ENCODE measurements around the gene PLEK. TPM values are rescaled to one million over a fixed set of nuclear protein-coding genes. Genes with fewer than 3 reads are reported as not detected.
"Not testable (repeated sequence)": the region's sequence is repeated elsewhere in the genome, so short reads cannot be mapped to it uniquely, and the experiment has no call there.

The PLEK gene
- polyA plus RNA-seq, 3 donors, result 351 to 708 (median 403) TPM

- peaks cover 74% of the 10 kb centered on the region for H3K4me1 Mint-ChIP-seq
- peaks cover 65 to 66% of the 10 kb centered on the region in 2 donors for H3K36me3 Mint-ChIP-seq
- Histone ChIP-seq H2AFZ (ENCODE audit: insufficient read depth, low read depth, low read length, poor library complexity, severe bottlenecking) (no peak overlapping the region), H3K27me3 (ENCODE audit: control insufficient read depth in 2 of 2, insufficient read depth in 2 of 2, low read length in 2 of 2) (no peaks in the 10 kb centered on the region), H3K27ac (ENCODE audit: low read depth in 1 of 2, low read length in 2 of 2) (peak overlapping the region in 1 of 2 donors; percentile 64), H3K9me3 (replicated peaks in 1 of 2; ENCODE audit: control insufficient read depth in 1 of 2, insufficient read depth in 1 of 2, low read length in 2 of 2) (no peaks in the 10 kb centered on the region), H3K4me3 (replicated peaks in 1 of 3; ENCODE audit: low read depth in 2 of 3, low read length in 3 of 3) (peak overlapping the region in 1 of 3 experiments; percentile 42), H3K79me2 (ENCODE audit: insufficient read depth, low read length) (peaks cover 100% of the 10 kb centered on the region), H3K4me1 (ENCODE audit: control insufficient read depth in 1 of 2, insufficient read depth in 2 of 2, low read length in 2 of 2) (peaks cover 76 to 78% of the 10 kb centered on the region in 2 donors), H3K9ac (ENCODE audit: insufficient read depth, low read length, poor library complexity, severe bottlenecking) (no peak overlapping the region), H3K4me2 (replicated peaks; ENCODE audit: extremely low read depth, low read length, poor library complexity, severe bottlenecking) (peak overlapping the region; percentile 39), H3K36me3 (replicated peaks in 1 of 2; ENCODE audit: control insufficient read depth in 1 of 2, insufficient read depth in 2 of 2, low read length in 2 of 2) (peaks cover 50 to 69% of the 10 kb centered on the region in 2 donors), H4K20me1 (ENCODE audit: insufficient read depth, low read length) (peaks cover 100% of the 10 kb centered on the region)
- no peak for DNase-seq
- intact Hi-C loops (cut with micrococcal nuclease), result no loop called here
- H3K4me3 Mint-ChIP-seq, result no peak overlapping the region
- TF ChIP-seq, protein P1, sequence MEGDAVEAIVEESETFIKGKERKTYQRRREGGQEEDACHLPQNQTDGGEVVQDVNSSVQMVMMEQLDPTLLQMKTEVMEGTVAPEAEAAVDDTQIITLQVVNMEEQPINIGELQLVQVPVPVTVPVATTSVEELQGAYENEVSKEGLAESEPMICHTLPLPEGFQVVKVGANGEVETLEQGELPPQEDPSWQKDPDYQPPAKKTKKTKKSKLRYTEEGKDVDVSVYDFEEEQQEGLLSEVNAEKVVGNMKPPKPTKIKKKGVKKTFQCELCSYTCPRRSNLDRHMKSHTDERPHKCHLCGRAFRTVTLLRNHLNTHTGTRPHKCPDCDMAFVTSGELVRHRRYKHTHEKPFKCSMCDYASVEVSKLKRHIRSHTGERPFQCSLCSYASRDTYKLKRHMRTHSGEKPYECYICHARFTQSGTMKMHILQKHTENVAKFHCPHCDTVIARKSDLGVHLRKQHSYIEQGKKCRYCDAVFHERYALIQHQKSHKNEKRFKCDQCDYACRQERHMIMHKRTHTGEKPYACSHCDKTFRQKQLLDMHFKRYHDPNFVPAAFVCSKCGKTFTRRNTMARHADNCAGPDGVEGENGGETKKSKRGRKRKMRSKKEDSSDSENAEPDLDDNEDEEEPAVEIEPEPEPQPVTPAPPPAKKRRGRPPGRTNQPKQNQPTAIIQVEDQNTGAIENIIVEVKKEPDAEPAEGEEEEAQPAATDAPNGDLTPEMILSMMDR (IDR thresholded peaks at IDR 0.05), result no peak
- peak overlapping the region; percentile 19 to 85 (median 61) for H3K27ac Mint-ChIP-seq
- peaks cover 0 to 2% (median 0%) of the 10 kb centered on the region in 7 donors for H3K9me3 Mint-ChIP-seq
- no peaks in the 10 kb centered on the region for H3K27me3 Mint-ChIP-seq (ENCODE audit: low read depth in 3 of 3)
These were observed 10.5 kb downstream of the PLEK start for GRCh38 chr2:68375582-68375981.

GRCh38 chr2:68377137-68377780 is 12.2 kb downstream of the PLEK start:
- no peak overlapping the region for H2AFZ ChIP-seq (ENCODE audit: insufficient read depth, low read depth, low read length, poor library complexity, severe bottlenecking)
- Mint-ChIP-seq H3K36me3 (peaks cover 70% of the 10 kb centered on the region in 2 donors), H3K9me3 (peaks cover 0 to 2% (median 0%) of the 10 kb centered on the region in 7 donors), H3K27me3 (ENCODE audit: low read depth in 3 of 3) (no peaks in the 10 kb centered on the region), H3K4me1 (peaks cover 73% of the 10 kb centered on the region), H3K27ac (peak overlapping the region; percentile 64 to 92 (median 83)), H3K4me3 (peak overlapping the region in 1 of 2 donors; percentile 54)
- intact Hi-C loops (cut with micrococcal nuclease), result no loop called here
- H3K27me3 ChIP-seq (ENCODE audit: control insufficient read depth in 2 of 2, insufficient read depth in 2 of 2, low read length in 2 of 2), result no peaks in the 10 kb centered on the region
- peaks cover 100% of the 10 kb centered on the region for H4K20me1 ChIP-seq (ENCODE audit: insufficient read depth, low read length)
- peak in 1 of 3 donors; percentile 41 for DNase-seq
- peaks cover 100% of the 10 kb centered on the region for H3K79me2 ChIP-seq (ENCODE audit: insufficient read depth, low read length)
- peak overlapping the region in 1 of 3 experiments; percentile 51 for H3K4me3 ChIP-seq (replicated peaks in 1 of 3; ENCODE audit: low read depth in 2 of 3, low read length in 3 of 3)
- peaks cover 61 to 71% of the 10 kb centered on the region in 2 donors for H3K4me1 ChIP-seq (ENCODE audit: control insufficient read depth in 1 of 2, insufficient read depth in 2 of 2, low read length in 2 of 2)
- H3K9ac ChIP-seq (ENCODE audit: insufficient read depth, low read length, poor library complexity, severe bottlenecking), result no peak overlapping the region
- H3K4me2 ChIP-seq (replicated peaks; ENCODE audit: extremely low read depth, low read length, poor library complexity, severe bottlenecking), result peak overlapping the region; percentile 50
- peaks cover 61 to 75% of the 10 kb centered on the region in 2 donors for H3K36me3 ChIP-seq (replicated peaks in 1 of 2; ENCODE audit: control insufficient read depth in 1 of 2, insufficient read depth in 2 of 2, low read length in 2 of 2)
- H3K27ac ChIP-seq (ENCODE audit: low read depth in 1 of 2, low read length in 2 of 2), result peak overlapping the region in 1 of 2 donors; percentile 61
- no peaks in the 10 kb centered on the region for H3K9me3 ChIP-seq (replicated peaks in 1 of 2; ENCODE audit: control insufficient read depth in 1 of 2, insufficient read depth in 1 of 2, low read length in 2 of 2)
- TF ChIP-seq, protein P1 (IDR thresholded peaks at IDR 0.05), result no peak
- WGBS (ENCODE audit: insufficient coverage), result no CpG with 5 or more reads among the region's 3 CpGs

GRCh38 chr2:68378779-68379178 is 13.7 kb downstream of the PLEK start:
- H3K9ac ChIP-seq (ENCODE audit: insufficient read depth, low read length, poor library complexity, severe bottlenecking); H3K9me3 Mint-ChIP-seq; H3K4me2 ChIP-seq (replicated peaks; ENCODE audit: extremely low read depth, low read length, poor library complexity, severe bottlenecking); H3K9me3 ChIP-seq (replicated peaks in 1 of 2; ENCODE audit: control insufficient read depth in 1 of 2, insufficient read depth in 1 of 2, low read length in 2 of 2); H3K27me3 Mint-ChIP-seq (ENCODE audit: low read depth in 3 of 3); H2AFZ ChIP-seq (ENCODE audit: insufficient read depth, low read depth, low read length, poor library complexity, severe bottlenecking); H3K27me3 ChIP-seq (ENCODE audit: control insufficient read depth in 2 of 2, insufficient read depth in 2 of 2, low read length in 2 of 2); intact Hi-C loops (cut with micrococcal nuclease); H3K4me3 ChIP-seq (replicated peaks in 1 of 3; ENCODE audit: low read depth in 2 of 3, low read length in 3 of 3); DNase-seq; H3K4me3 Mint-ChIP-seq: not testable (repeated sequence)
- Histone ChIP-seq H3K27ac (ENCODE audit: low read depth in 1 of 2, low read length in 2 of 2) (peak overlapping the region in 1 of 2 donors; percentile 52), H4K20me1 (ENCODE audit: insufficient read depth, low read length) (peaks cover 100% of the 10 kb centered on the region), H3K4me1 (ENCODE audit: control insufficient read depth in 1 of 2, insufficient read depth in 2 of 2, low read length in 2 of 2) (peaks cover 66 to 75% of the 10 kb centered on the region in 2 donors), H3K36me3 (replicated peaks in 1 of 2; ENCODE audit: control insufficient read depth in 1 of 2, insufficient read depth in 2 of 2, low read length in 2 of 2) (peaks cover 67 to 76% of the 10 kb centered on the region in 2 donors), H3K79me2 (ENCODE audit: insufficient read depth, low read length) (peaks cover 100% of the 10 kb centered on the region)
- Mint-ChIP-seq H3K36me3 (peaks cover 76% of the 10 kb centered on the region in 2 donors), H3K4me1 (peaks cover 80% of the 10 kb centered on the region), H3K27ac (peak overlapping the region in 6 of 7 donors; percentile 55 to 80 (median 64))
- 100% methylated on average over 2 of the region's 6 CpGs for WGBS (ENCODE audit: insufficient coverage)

Measured in CD14-positive monocyte (primary cell).